Measurements from ENCODE around the gene LDLRAD4. TPM values are rescaled to one million over a fixed set of nuclear protein-coding genes. Genes with fewer than 3 reads are reported as not detected.
"Not testable (repeated sequence)": the region's sequence is repeated elsewhere in the genome, so short reads cannot be mapped to it uniquely, and the experiment has no call there.

LDLRAD4 gene
- total RNA-seq, 4 donors from 2014 or later: 20.4 to 40.4 (median 35.3) TPM

GRCh38 chr18:13486686-13487085 is 268.1 kb downstream of the LDLRAD4 start:
- no peak for DNase-seq (ENCODE audit: extremely low spot score)
- Histone ChIP-seq H3K27me3 (no peaks in the 10 kb centered on the region), H3K4me3 (no peak overlapping the region), H3K36me3 (peaks cover 0 to 11% (median 5%) of the 10 kb centered on the region in 4 donors), H3K27ac (replicated peaks in 1 of 4) (no peak overlapping the region), H3K4me1 (peaks cover 0 to 3% (median 0%) of the 10 kb centered on the region in 4 donors), H3K9me3 (no peaks in the 10 kb centered on the region)
- TF ChIP-seq CTCF (IDR thresholded peaks at IDR 0.05) (no peak), POLR2AphosphoS5 (IDR thresholded peaks at IDR 0.05) (no peak), POLR2A (IDR thresholded peaks at IDR 0.05; ENCODE audit: low read depth) (no peak), EP300 (IDR thresholded peaks at IDR 0.05) (no peak)
- intact Hi-C loops (cut with DNase I): no loop called here
- WGBS: 84% methylated on average over 9 of the region's 9 CpGs

GRCh38 chr18:13487237-13487636 is 268.7 kb downstream of the LDLRAD4 start:
- H3K4me1 ChIP-seq: peaks cover 0 to under 1% (median 0%) of the 10 kb centered on the region in 4 donors
- H3K36me3 ChIP-seq: peaks cover 0 to 16% (median 7%) of the 10 kb centered on the region in 4 donors
- no peak overlapping the region for H3K4me3 ChIP-seq
- no peak for TF ChIP-seq POLR2AphosphoS5 (IDR thresholded peaks at IDR 0.05)
- TF ChIP-seq POLR2A (IDR thresholded peaks at IDR 0.05; ENCODE audit: low read depth): no peak
- TF ChIP-seq CTCF (IDR thresholded peaks at IDR 0.05): no peak
- no peak for TF ChIP-seq EP300 (IDR thresholded peaks at IDR 0.05)
- no peaks in the 10 kb centered on the region for H3K9me3 ChIP-seq
- intact Hi-C loops (cut with DNase I): no loop called here
- 90% methylated on average over 6 of the region's 7 CpGs for WGBS
- no peak overlapping the region for H3K27ac ChIP-seq (replicated peaks in 1 of 4)
- H3K27me3 ChIP-seq: no peaks in the 10 kb centered on the region
- DNase-seq (ENCODE audit: extremely low spot score): no peak

GRCh38 chr18:13488281-13488929 is 269.8 kb downstream of the LDLRAD4 start:
- Histone ChIP-seq H3K9me3 (no peaks in the 10 kb centered on the region), H3K27ac (replicated peaks in 1 of 4) (no peak overlapping the region), H3K36me3 (peaks cover 0 to 21% (median 9%) of the 10 kb centered on the region in 4 donors), H3K4me1 (no peaks in the 10 kb centered on the region), H3K27me3 (no peaks in the 10 kb centered on the region), H3K4me3 (no peak overlapping the region)
- TF ChIP-seq POLR2A (IDR thresholded peaks at IDR 0.05; ENCODE audit: low read depth) (no peak), CTCF (IDR thresholded peaks at IDR 0.05) (no peak), POLR2AphosphoS5 (IDR thresholded peaks at IDR 0.05) (no peak), EP300 (IDR thresholded peaks at IDR 0.05) (no peak)
- intact Hi-C loops (cut with DNase I): no loop called here
- DNase-seq (ENCODE audit: extremely low spot score): no peak
- 93% methylated on average over 13 of the region's 14 CpGs for WGBS

- H3K27me3 ChIP-seq; H3K4me1 ChIP-seq; H3K27ac ChIP-seq (replicated peaks in 1 of 4); H3K9me3 ChIP-seq; DNase-seq (ENCODE audit: extremely low spot score); H3K4me3 ChIP-seq; intact Hi-C loops (cut with DNase I): not testable (repeated sequence)
- 85% methylated on average over 5 of the region's 6 CpGs for WGBS
- peaks cover 0 to 21% (median 9%) of the 10 kb centered on the region in 4 donors for H3K36me3 ChIP-seq
Observed at GRCh38 chr18:13489303-13489702, 270.7 kb downstream of the LDLRAD4 start.

GRCh38 chr18:13491138-13491537 is 272.6 kb downstream of the LDLRAD4 start:
- H3K4me3 ChIP-seq: no peak overlapping the region
- H3K27me3 ChIP-seq: no peaks in the 10 kb centered on the region
- no peak for DNase-seq (ENCODE audit: extremely low spot score)
- no peaks in the 10 kb centered on the region for H3K4me1 ChIP-seq
- intact Hi-C loops (cut with DNase I): no loop called here
- 88% methylated on average over 10 of the region's 10 CpGs for WGBS
- TF ChIP-seq POLR2AphosphoS5 (IDR thresholded peaks at IDR 0.05) (no peak), CTCF (IDR thresholded peaks at IDR 0.05) (no peak), POLR2A (IDR thresholded peaks at IDR 0.05; ENCODE audit: low read depth) (no peak), EP300 (IDR thresholded peaks at IDR 0.05) (no peak)
- H3K9me3 ChIP-seq: no peaks in the 10 kb centered on the region
- H3K36me3 ChIP-seq: peaks cover 0 to 21% (median 9%) of the 10 kb centered on the region in 4 donors
- H3K27ac ChIP-seq (replicated peaks in 1 of 4): no peak overlapping the region
